Activated CD4-positive, CD25-positive, alpha-beta regulatory T cell treated with anti-CD3 and anti-CD28 coated beads, Interleukin-2, amount 50 U/mL, for 72 hours (primary cell): Measurements from ENCODE around the gene TMEM92.

Experiments used
- DNase-seq: peaks from one replicate; pipeline ENCODE4 v3.0.0; 2021

The TMEM92 gene

GRCh38 chr17:50329716-50330115 lies 55.5 kb downstream of the TMEM92 start:
- no peak for DNase-seq

GRCh38 chr17:50330151-50330775 lies 56.0 kb downstream of the TMEM92 start:
- no peak for DNase-seq
